ENCODE measurements around the gene ZDHHC7. TPM values are rescaled to one million over a fixed set of nuclear protein-coding genes. Genes with fewer than 3 reads are reported as not detected.

Gene ZDHHC7
- total and polyA plus RNA-seq, 2 of the 8 experiments (the other 6 are each of a cell fraction or from before 2014, with no cell fraction given), result 40.5 to 56.3 TPM

GRCh38 chr16:85049706-85050305 lies 38.5 kb upstream of the ZDHHC7 start:
- Histone ChIP-seq H2AK5ac (ENCODE audit: low read depth, low read length) (no peak overlapping the region), H3K23ac (ENCODE audit: insufficient read length) (no peak overlapping the region), H3K4me1 (replicated peaks in 1 of 4; ENCODE audit: control insufficient read depth in 3 of 4, insufficient read depth in 4 of 4, low read length in 3 of 4) (0 out of 7 replicates have a peak, but pooled peaks cover 0 to 2% (median 0%) of the 10 kb centered on the region in 4 experiments), H2BK15ac (ENCODE audit: low read length) (no peak overlapping the region), H3K9me3 (ENCODE audit: insufficient read depth in 2 of 2, low read depth in 1 of 2, low read length in 1 of 2) (no peaks in the 10 kb centered on the region), H3K4ac (replicated peaks; ENCODE audit: insufficient read length, low read depth, low read length) (no peak overlapping the region), H3K4me2 (ENCODE audit: insufficient read depth in 1 of 2, low read depth in 2 of 2, low read length in 2 of 2) (no peak overlapping the region), H4K20me1 (replicated peaks in 1 of 2; ENCODE audit: control insufficient read depth in 1 of 2, insufficient read depth in 2 of 2, low read length in 2 of 2) (peaks cover 0 to 2% of the 10 kb centered on the region in 2 experiments), H3K36me3 (ENCODE audit: control insufficient read depth in 2 of 4, insufficient read depth in 4 of 4, low read length in 3 of 4) (no peaks in the 10 kb centered on the region), H2BK5ac (ENCODE audit: low read depth, low read length) (no peak overlapping the region), H3K27me3 (replicated peaks in 1 of 4; ENCODE audit: control insufficient read depth in 3 of 4, extremely low read depth in 1 of 4, insufficient read depth in 3 of 4, low read length in 3 of 4) (no peaks in the 10 kb centered on the region), H2BK120ac (replicated peaks; ENCODE audit: low read depth, low read length) (no peak overlapping the region), H2BK12ac (ENCODE audit: low read depth, low read length) (no peak overlapping the region), H4K8ac (ENCODE audit: extremely low read depth, insufficient read depth, low read length) (no peak overlapping the region), H3K23me2 (ENCODE audit: low read depth, low read length) (no peaks in the 10 kb centered on the region), H3K79me1 (ENCODE audit: low read depth, low read length) (no peaks in the 10 kb centered on the region), H3K56ac (replicated peaks; ENCODE audit: insufficient read length, low read depth, low read length) (no peak overlapping the region), H2AFZ (ENCODE audit: low read length) (no peak overlapping the region), H4K5ac (ENCODE audit: insufficient read length, low read depth, low read length) (no peak overlapping the region), H4K91ac (replicated peaks; ENCODE audit: insufficient read length, low read length) (no peak overlapping the region), H3K79me2 (ENCODE audit: control insufficient read depth in 1 of 2, insufficient read depth in 2 of 2, low read length in 2 of 2) (no peaks in the 10 kb centered on the region), H3K14ac (ENCODE audit: insufficient read length) (no peak overlapping the region), H2BK20ac (ENCODE audit: low read length) (no peak overlapping the region), H3K18ac (ENCODE audit: extremely low read depth, low read length) (no peak overlapping the region), H3K27ac (ENCODE audit: low read depth, low read length) (no peak overlapping the region), H3K9ac (replicated peaks in 1 of 4; ENCODE audit: extremely low read depth in 1 of 4, low read depth in 3 of 4, low read length in 3 of 4) (no peak overlapping the region), H3K4me3 (ENCODE audit: extremely low read depth in 1 of 4, insufficient read depth in 2 of 4, low read depth in 3 of 4, low read length in 4 of 4) (no peak overlapping the region)
- FAIRE-seq (no peak), DNase-seq (ENCODE audit: low read depth in 1 of 2, low spot score in 2 of 2) (no peak)
- WGBS, 2 experiments (ENCODE audit: extremely low coverage in 1 of 2, insufficient coverage in 1 of 2, insufficient read length in 1 of 2, insufficient replicate concordance in 2 of 2, low coverage in 1 of 2, low lambda C conversion rate in 2 of 2, missing lambda C conversion rate in 1 of 2), result 87% methylated on average over 15 of the region's 15 CpGs; no CpG with 5 or more reads in 1 of the 2 experiments
- ChIA-PET CTCF (ENCODE audit: partially characterized antibody) (interaction anchor here (0.7 to 2.8 kb wide), 6 partner anchors 8 to 98 kb away, joined by 3 to 9 read pairs (median 4); no protein-coding TSS in a partner anchor), POLR2A (ENCODE audit: partially characterized antibody) (no interaction called here)
- no peak for TF ChIP-seq CHD2 (IDR thresholded peaks at IDR 0.05; ENCODE audit: low read length)
- TF ChIP-seq KDM1A (IDR thresholded peaks at IDR 0.05; ENCODE audit: borderline replicate concordance, low read length), result no peak
- no peak for TF ChIP-seq RFX5 (IDR thresholded peaks at IDR 0.05; ENCODE audit: borderline replicate concordance, low read depth, low read length)
- TF ChIP-seq SP4 (IDR thresholded peaks at IDR 0.05; ENCODE audit: low read length), result no peak

Measured in H1 (cell line).